Nephron (organoid): ENCODE data around the gene ACP5.
"Not testable (repeated sequence)": the region's sequence is repeated elsewhere in the genome, so short reads cannot be mapped to it uniquely, and the experiment has no call there.

Experiments
- H3K27ac Mint-ChIP-seq, 3 experiments: 2 replicates each; pipeline ENCODE4 v1.8.0; 2020; ENCODE audit warnings: mixed read lengths in 3 of 3, mild to moderate bottlenecking in 2 of 3, moderate library complexity in 1 of 3
- H3K27me3 Mint-ChIP-seq: 2 replicates; pipeline ENCODE4 v1.8.0; 2021; ENCODE audit warnings: low read depth, mild to moderate bottlenecking, moderate library complexity, mixed read lengths
- H3K36me3 Mint-ChIP-seq: 2 replicates; pipeline ENCODE4 v1.8.0; 2020; ENCODE audit warnings: low read depth, mixed read lengths
- H3K4me1 Mint-ChIP-seq: 2 replicates; pipeline ENCODE4 v1.8.0; 2020; ENCODE audit warnings: mixed read lengths
- H3K4me3 Mint-ChIP-seq, 3 experiments: 2 replicates each; pipeline ENCODE4 v1.8.0; 2020; ENCODE audit warnings: mild to moderate bottlenecking in 3 of 3, mixed read lengths in 3 of 3, moderate library complexity in 2 of 3
- H3K9me3 Mint-ChIP-seq: 2 replicates; pipeline ENCODE4 v1.8.0; 2020; ENCODE audit warnings: mixed read lengths
- TF ChIP-seq, protein P1 (sequence below), 3 experiments: fragments of 200-600 bp; sonication (generic); IDR thresholded peaks; one replicate each; pipeline ENCODE4 v1.5.0; 2021; ENCODE audit warnings: antibody characterized with exemption in 3 of 3; ENCODE audit not compliant: unreplicated experiment in 3 of 3

Gene ACP5

DNA sequence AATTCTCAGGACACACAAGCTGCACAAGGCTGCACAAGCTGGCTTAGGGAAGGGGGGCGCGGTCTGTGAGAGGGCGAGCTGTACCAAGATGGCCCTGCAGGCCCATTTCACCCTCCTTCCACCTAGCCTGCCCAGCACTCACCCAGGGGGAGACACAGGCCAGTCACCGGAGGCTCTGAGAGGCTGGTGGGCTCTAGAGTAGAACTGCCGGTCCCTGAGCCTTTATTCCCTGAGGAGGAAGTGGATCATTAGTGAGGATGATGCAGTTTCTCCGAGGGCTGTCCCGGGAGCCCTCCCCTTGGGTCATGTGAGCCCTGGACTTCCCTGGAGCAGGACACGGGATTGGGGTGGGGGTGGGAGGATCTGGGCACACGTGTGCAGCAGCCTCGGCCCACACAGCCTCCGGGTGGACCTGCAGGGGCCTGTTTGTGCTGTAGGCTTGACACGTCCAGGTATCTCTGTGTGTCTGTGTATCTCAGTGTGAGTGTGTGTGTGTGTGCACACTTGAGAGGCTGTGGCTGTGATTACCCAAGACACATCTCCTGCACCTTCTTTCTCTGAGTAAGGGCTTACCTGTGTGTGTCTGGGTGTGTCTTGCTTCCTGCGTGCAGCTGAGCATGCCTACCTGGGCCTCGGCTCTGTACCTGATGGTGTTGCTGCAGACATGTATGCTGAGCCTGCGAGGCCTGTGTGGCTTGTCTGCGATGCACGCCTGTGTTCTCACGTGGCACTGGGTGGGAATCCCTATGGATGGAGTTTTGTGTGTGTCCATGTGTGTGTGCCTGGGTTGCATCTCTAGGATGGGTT lies at the start of gene ACP5:
Gene ACP5, minus strand, starts transcription at position 195 of the 807 bp plus-strand sequence. CDS start 328 bp downstream, outside the sequence.
- Mint-ChIP-seq H3K27me3 (peaks cover 11% of the 10 kb centered on the region), H3K4me3 (peak within 1 kb of the TSS; percentile 38 to 60 (median 43)), H3K9me3 (no peaks in the 10 kb centered on the region), H3K4me1 (peaks cover 3% of the 10 kb centered on the region), H3K27ac (no peak within 1 kb of the TSS), H3K36me3 (no peaks in the 10 kb centered on the region)
- TF ChIP-seq, protein P1, sequence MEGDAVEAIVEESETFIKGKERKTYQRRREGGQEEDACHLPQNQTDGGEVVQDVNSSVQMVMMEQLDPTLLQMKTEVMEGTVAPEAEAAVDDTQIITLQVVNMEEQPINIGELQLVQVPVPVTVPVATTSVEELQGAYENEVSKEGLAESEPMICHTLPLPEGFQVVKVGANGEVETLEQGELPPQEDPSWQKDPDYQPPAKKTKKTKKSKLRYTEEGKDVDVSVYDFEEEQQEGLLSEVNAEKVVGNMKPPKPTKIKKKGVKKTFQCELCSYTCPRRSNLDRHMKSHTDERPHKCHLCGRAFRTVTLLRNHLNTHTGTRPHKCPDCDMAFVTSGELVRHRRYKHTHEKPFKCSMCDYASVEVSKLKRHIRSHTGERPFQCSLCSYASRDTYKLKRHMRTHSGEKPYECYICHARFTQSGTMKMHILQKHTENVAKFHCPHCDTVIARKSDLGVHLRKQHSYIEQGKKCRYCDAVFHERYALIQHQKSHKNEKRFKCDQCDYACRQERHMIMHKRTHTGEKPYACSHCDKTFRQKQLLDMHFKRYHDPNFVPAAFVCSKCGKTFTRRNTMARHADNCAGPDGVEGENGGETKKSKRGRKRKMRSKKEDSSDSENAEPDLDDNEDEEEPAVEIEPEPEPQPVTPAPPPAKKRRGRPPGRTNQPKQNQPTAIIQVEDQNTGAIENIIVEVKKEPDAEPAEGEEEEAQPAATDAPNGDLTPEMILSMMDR (IDR thresholded peaks at IDR 0.05; ENCODE audit: unreplicated experiment in 3 of 3), result no peak

DNA sequence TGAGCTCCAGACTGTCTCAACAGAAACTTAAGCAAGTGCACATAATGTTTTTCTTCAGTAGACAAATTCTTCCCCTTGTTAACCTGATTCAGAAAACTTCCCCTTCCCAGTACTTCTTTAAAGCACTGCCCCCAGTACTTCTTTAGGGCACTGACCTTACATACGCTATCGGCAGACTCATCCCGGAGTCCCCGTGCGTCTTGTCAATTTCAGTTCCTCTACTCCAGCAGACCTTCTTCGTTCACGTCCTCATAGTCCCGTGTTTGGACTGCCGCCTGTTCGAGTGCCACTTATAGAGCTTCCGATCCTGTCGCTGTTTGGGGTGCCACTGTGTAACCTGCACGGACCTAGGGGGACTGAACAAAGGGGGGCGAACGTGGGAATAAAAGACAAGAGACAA lies 48.8 kb upstream of the ACP5 start:
- no peaks in the 10 kb centered on the region for H3K4me1 Mint-ChIP-seq
- TF ChIP-seq, protein P1 (IDR thresholded peaks at IDR 0.05; ENCODE audit: unreplicated experiment in 3 of 3), result no peak
- peaks cover 29% of the 10 kb centered on the region for H3K9me3 Mint-ChIP-seq
- peaks cover 31% of the 10 kb centered on the region for H3K27me3 Mint-ChIP-seq
- H3K36me3 Mint-ChIP-seq, result peaks cover 34% of the 10 kb centered on the region
- no peak overlapping the region for H3K4me3 Mint-ChIP-seq
- no peak overlapping the region for H3K27ac Mint-ChIP-seq

DNA sequence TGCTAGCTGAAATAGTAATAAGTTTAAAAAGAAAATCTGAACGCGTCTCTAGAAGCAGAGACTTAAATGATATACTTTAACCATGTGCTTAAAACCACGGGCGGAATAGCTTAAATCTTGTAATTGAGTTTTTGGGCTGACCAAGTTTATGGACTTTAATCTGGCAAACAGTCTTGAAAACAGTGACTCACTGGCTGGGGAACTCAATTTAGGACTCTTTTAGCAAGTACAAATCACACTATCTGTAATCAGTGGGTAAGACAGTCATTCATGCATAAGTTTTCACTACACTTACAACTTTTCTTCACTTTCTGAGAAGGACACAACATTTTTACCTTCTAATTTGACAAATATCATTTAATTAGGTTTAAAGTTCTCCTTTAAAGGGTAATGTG lies 46.6 kb upstream of the ACP5 start:
- Mint-ChIP-seq H3K36me3 (peaks cover 56% of the 10 kb centered on the region), H3K4me3 (peak overlapping the region in 1 of 3 experiments; percentile 23), H3K27ac (peak overlapping the region; percentile 32 to 70 (median 68)), H3K4me1 (no peaks in the 10 kb centered on the region), H3K27me3 (peaks cover 35% of the 10 kb centered on the region), H3K9me3 (peaks cover 40% of the 10 kb centered on the region)
- TF ChIP-seq, protein P1 (IDR thresholded peaks at IDR 0.05; ENCODE audit: unreplicated experiment in 3 of 3), result no peak

DNA sequence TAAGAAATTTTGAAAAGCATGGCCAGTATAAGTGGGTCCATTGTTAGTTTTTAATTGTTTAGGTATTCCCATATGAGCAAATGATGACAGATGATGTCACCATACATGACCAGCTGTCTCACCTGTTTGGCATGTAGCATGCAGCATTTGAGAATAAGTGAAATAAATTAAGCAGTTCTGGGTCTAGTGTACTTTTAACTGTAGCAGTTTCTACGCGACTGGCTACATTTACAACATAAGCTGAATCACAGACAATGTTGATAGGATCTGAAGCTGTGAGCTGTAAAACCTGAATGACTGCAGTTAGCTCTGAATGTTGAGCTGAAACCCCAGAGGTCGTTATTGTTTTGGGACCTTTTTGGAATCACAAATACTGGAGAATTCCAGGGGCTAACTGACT lies 45.0 kb upstream of the ACP5 start:
- not testable (repeated sequence) for H3K4me1 Mint-ChIP-seq, H3K4me3 Mint-ChIP-seq, H3K27ac Mint-ChIP-seq
- Mint-ChIP-seq H3K9me3 (peaks cover 57% of the 10 kb centered on the region), H3K27me3 (peaks cover 35% of the 10 kb centered on the region), H3K36me3 (peaks cover 73% of the 10 kb centered on the region)

DNA sequence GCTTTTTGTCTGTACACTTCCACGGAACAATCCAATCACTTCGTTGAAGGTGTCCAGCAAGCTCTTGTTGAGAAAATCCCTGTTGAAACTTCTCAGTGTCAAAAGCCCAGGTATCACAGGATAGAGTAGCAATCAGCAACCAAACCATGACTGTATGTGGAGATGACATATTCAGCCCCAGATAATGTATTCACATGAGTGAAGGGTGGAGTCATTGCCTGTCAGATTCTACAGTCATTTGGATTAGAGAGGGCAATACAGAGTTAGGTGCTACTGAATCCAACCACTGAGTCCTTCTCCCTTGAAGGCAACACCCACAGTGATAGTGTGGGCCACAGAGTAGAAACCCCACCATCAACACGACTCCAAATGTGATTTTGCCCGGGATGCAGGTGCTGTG lies 43.1 kb upstream of the ACP5 start:
- H3K4me3 Mint-ChIP-seq, result no peak overlapping the region

DNA sequence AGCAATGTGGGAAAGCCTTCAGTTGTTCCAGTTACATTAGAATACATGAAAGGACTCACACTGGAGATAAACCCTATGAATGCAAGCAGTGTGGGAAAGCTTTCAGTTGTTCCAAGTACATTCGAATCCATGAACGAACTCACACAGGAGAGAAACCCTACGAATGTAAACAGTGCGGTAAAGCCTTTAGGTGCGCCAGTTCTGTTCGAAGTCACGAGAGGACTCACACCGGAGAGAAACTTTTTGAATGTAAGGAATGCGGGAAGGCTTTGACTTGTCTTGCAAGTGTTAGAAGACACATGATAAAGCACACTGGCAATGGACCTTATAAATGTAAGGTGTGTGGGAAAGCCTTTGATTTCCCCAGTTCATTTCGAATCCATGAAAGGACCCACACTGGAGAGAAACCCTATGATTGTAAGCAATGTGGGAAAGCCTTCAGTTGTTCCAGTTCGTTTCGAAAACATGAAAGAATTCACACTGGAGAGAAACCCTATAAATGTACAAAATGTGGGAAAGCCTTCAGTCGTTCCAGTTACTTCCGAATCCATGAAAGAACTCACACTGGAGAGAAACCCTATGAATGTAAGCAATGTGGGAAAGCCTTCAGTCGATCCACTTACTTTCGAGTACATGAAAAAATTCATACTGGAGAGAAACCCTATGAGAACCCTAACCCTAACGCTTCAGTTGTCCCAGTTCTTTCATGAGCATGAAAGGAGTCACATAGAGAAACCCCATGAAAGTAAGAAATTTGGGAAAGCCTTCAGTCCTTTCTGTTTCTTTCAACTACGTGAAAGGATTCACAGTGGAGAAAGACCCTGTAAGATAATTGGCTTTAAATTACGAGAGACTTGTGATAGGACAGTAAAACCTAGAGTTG lies 40.0 kb upstream of the ACP5 start:
- H3K4me1 Mint-ChIP-seq, result no peaks in the 10 kb centered on the region
- no peak overlapping the region for H3K27ac Mint-ChIP-seq
- H3K4me3 Mint-ChIP-seq, result no peak overlapping the region
- TF ChIP-seq, protein P1 (IDR thresholded peaks at IDR 0.05; ENCODE audit: unreplicated experiment in 3 of 3), result no peak
- peaks cover 75% of the 10 kb centered on the region for H3K9me3 Mint-ChIP-seq
- peaks cover 100% of the 10 kb centered on the region for H3K36me3 Mint-ChIP-seq
- H3K27me3 Mint-ChIP-seq, result peaks cover 4% of the 10 kb centered on the region

More for the DNA sequence above, 43.1 kb upstream of the ACP5 start:
- Mint-ChIP-seq H3K36me3 (peaks cover 90% of the 10 kb centered on the region), H3K9me3 (peaks cover 65% of the 10 kb centered on the region), H3K27me3 (peaks cover 23% of the 10 kb centered on the region), H3K4me1 (no peaks in the 10 kb centered on the region), H3K27ac (no peak overlapping the region)
- TF ChIP-seq, protein P1 (IDR thresholded peaks at IDR 0.05; ENCODE audit: unreplicated experiment in 3 of 3), result no peak
